K562 (cell line): ENCODE results near the gene FHIT.

Experiments
- CTCF ChIP-seq, 3 experiments: IDR thresholded peaks in 2 of 3; conservative IDR thresholded peaks in 1 of 3; 2 replicates each; pipeline ENCODE4 v1.5.1; 2011 to 2012; ENCODE audit warnings: low read length in 3 of 3, mild to moderate bottlenecking in 3 of 3, control low read depth in 2 of 3, improper control_type of control experiment in 1 of 3, inconsistent platforms in 1 of 3, low read depth in 1 of 3, mixed read lengths in 1 of 3, moderate library complexity in 1 of 3; ENCODE audit not compliant: insufficient read depth in 2 of 3
- KDM1A ChIP-seq, 2 experiments: fragments of 450-650 bp; IDR thresholded peaks; 2 replicates each; pipeline ENCODE4 v1.6.1; 2016; ENCODE audit warnings: mild to moderate bottlenecking in 2 of 2
- MTF1 ChIP-seq: fragments of 250-450 bp; sonication (Bioruptor Pico); IDR thresholded peaks from 2 replicates; pipeline ENCODE4 v1.9.0; 2021; ENCODE audit warnings: moderate library complexity, mild to moderate bottlenecking, inconsistent platforms, borderline replicate concordance
- XRCC5 ChIP-seq: fragments of 200-400 bp; formaldehyde crosslinking; IDR thresholded peaks from 2 replicates; pipeline ENCODE4 v1.6.1; 2017; ENCODE audit warnings: low read depth, mild to moderate bottlenecking, low read length

GRCh38 chr3:60844256-60844655 lies 407.0 kb downstream of the FHIT start:
- TF ChIP-seq XRCC5 = no peak
- TF ChIP-seq CTCF (IDR thresholded peaks at IDR 0.05 in 2 of 3, conservative IDR thresholded peaks at IDR 0.05 in 1 of 3; ENCODE audit: insufficient read depth in 2 of 3, low read depth in 1 of 3, low read length in 3 of 3) = no peak
- TF ChIP-seq MTF1 (CRISPR knock-in tag) = no peak
- TF ChIP-seq KDM1A (IDR thresholded peaks at IDR 0.05) = no peak
